GM12864 (cell line): ENCODE data around the gene GNA12.
A peak's percentile ranks its signal among the peaks of the same experiment; 100 is the strongest.

Source experiments
- DNase-seq: peaks from one replicate; pipeline ENCODE4 v3.0.0-alpha.2; 2011; ENCODE audit warnings: low read depth
- H3K4me3 ChIP-seq: 2 replicates; pipeline ENCODE4 v1.5.1; 2011; ENCODE audit warnings: mild to moderate bottlenecking, low read depth, low read length, control low read depth
- CTCF ChIP-seq: IDR thresholded peaks from 2 replicates; pipeline ENCODE4 v1.5.1; 2011; ENCODE audit warnings: low read depth, mild to moderate bottlenecking, moderate library complexity, low read length, control low read depth, inconsistent platforms; ENCODE audit errors: missing control alignments

GNA12 gene

GRCh38 chr7:2723138-2723850, 120.8 kb downstream of the GNA12 start:
- DNase-seq: no peak
- TF ChIP-seq CTCF: no peak
- H3K4me3 ChIP-seq: no peak overlapping the region

- TF ChIP-seq CTCF: no peak
- no peak overlapping the region for H3K4me3 ChIP-seq
- no peak for DNase-seq
These were observed 121.5 kb downstream of the GNA12 start for GRCh38 chr7:2722591-2722990.

GRCh38 chr7:2721842-2722241, 122.3 kb downstream of the GNA12 start:
- TF ChIP-seq CTCF: no peak
- no peak overlapping the region for H3K4me3 ChIP-seq
- no peak for DNase-seq

- no peak for TF ChIP-seq CTCF
- no peak overlapping the region for H3K4me3 ChIP-seq
- no peak for DNase-seq
These were observed 124.1 kb downstream of the GNA12 start for GRCh38 chr7:2720024-2720423.

GRCh38 chr7:2719007-2719406, 125.1 kb downstream of the GNA12 start:
- H3K4me3 ChIP-seq: no peak overlapping the region
- no peak for DNase-seq
- peak; percentile 67 for TF ChIP-seq CTCF

GRCh38 chr7:2718296-2718965, 125.7 kb downstream of the GNA12 start:
- no peak for TF ChIP-seq CTCF
- no peak overlapping the region for H3K4me3 ChIP-seq
- DNase-seq: no peak
